HG03175 (cell line): ENCODE data around the gene KLHL30.
"Not testable (repeated sequence)": the region's sequence is repeated elsewhere in the genome, so short reads cannot be mapped to it uniquely, and the experiment has no call there.

Experiments
- ATAC-seq: cut with Tn5 transposase; IDR thresholded peaks from one replicate; pipeline ENCODE4 v1.9.1; 2021; ENCODE audit warnings: mild to moderate bottlenecking, moderate library complexity; ENCODE audit not compliant: unreplicated experiment

Gene KLHL30

DNA sequence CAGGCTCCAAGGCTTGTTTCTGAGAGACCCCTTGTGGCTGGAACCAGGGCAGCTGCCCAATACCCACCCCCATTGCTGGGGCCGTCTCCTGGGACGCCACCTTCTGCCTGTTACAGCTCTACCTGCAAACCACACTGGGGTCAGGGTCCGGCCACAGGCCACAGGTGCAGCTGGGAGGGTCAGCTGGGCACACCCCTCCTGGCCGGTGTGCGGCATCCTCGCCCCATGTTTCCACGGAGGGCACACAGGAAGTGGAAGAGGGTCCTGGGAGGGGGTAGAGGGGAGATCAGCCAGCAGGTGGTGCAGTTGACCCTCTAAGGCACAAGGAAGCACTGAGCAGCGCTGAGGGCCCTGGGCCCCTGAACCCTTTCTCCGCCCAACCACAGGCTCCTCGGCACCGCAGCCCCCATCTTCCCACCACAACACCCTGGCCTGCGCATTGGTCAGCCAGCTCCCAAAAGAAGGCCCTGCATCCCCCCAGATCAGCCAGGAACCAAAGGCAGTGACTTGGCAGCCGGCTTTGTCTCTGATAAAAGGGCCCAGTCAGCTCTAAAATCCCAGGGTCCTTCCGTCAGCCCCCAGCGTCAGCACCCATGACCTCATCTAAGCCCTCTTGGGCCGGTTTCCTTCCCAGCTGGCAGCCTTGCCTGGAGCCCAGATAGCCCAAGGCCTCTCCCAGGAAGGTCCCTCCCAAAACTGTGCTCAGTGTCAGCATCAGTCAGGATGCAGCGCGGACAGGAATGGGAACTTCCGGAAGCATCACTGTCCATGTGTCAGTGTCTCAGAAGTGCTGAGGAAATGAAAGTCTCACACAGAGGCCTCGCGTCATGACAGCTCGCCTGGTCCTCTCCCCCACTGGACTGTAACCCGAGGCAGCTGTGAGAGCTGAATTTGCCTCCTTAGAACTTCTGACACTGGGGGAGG is 22.0 kb downstream of the KLHL30 start:
- no peak for ATAC-seq

DNA sequence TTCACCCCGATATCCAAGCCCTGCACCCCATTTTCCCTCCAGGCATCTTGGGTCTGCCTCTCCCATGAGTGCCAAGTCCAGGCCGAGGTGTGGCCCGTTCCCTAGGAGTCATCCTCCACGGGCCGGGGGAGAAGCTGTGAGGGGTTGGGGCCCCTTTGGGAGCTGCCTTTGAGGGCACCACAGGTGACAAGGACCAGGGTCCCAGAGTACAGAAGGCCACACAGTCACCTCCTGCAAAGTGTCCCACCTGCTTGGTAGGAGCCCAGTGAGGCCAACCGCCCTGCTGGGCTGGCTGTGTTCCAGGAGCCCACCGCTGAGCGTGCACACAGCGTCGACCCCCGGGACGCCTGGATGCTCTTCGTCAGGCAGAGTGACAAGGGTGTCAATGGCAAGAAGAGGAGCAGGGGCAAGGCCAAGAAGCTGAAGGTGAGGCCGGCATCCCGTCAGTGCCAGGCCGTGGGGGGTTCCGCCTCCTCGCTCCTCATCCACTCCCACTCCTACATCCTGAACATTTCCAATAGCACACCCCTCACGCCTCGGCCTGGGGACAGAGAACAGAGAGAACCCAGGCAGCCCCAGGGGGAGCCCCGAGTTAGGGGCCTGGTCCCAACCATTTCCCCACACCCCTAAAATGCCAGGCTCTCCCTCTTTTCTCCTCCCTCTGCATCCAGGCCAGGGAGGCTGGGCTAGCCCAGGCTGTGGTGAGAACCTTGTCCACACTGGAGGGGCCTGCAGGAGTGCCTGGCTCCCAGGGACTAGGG is 23.0 kb downstream of the KLHL30 start:
- ATAC-seq: no peak

GRCh38 chr2:238162251-238162845 is 23.9 kb downstream of the KLHL30 start:
- no peak for ATAC-seq

DNA sequence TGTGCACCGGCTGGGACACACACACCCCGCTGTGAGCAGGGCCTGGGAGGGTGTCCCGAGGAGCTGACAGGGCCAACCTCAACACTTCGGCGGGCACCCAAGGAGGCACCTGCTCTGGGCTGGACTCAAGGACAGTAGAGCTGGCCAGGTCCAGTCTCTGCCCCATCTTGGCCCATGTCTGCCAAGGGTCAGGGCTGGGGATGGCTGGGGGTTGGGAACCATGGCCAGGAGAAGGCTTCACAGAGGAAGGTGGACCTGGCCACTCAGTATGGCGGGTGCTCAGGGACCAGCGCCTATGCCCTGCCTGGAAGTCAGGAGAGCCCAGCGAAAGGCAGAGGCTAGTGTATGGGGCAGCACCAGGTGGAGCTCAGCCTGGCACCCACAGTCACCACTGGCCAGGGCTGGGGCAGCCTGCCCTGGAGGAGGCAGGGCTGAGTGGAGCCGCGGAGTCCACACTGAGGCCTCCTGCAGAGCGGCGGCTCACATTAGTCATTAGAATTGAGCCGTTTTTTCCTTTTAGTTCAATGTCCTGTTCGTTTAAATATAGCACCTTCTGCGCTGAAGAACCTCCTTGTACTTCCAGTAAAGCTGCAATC is 24.5 kb downstream of the KLHL30 start:
- no peak for ATAC-seq

- no peak for ATAC-seq
Measured at GRCh38 chr2:238163481-238164198, 25.2 kb downstream of the KLHL30 start.

DNA sequence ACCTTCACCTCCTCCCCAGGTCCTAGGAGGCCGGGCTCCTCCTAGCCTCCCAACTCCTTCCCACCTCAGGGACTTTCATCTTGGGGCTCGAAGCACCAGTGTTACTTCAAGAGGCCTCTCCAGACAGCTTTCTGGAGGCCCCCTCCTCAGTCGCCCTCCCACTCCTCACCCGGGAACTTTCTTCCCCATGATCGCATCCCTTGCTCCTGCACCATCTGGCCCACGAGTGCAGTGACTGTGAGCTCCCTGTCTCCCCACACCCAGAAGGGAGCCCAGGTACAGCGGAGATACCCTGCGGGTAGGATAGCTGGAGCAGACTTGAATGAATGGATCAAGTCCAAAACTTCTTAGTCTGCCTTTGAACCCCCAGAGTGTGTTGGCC is 26.4 kb downstream of the KLHL30 start:
- no peak for ATAC-seq

DNA sequence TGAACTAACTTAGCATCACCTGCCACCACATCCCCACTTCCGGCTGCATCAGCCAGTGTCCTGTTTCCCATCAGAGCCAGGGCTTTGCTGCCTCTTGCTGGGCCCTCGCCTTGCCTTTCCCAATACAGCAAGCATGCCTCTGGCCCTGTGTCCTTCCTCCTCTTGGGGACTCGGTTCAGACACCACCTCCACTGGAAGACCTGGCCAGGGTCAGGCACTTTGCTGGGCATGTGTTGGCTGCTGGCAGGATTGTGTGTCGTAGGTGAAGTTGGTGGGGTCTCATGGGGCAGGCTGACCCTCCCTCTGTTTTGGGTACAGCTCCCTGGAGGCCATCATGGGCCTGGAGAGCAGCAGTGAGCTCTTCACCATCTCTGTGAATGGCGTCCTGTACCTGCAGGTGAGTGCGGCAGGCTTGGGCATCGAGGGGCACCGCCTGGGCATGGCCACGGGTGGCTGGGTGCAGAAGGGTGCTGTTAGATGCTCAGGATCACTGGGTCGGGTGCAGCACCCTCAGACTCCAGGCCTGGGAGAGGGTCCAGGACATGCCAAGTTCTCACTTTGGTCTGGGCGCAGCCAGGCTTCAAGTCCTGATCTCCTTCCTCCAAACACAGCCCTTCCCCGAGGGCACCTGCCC is 26.9 kb downstream of the KLHL30 start:
- no peak for ATAC-seq

- no peak for ATAC-seq
Measured at GRCh38 chr2:238166391-238167343, 28.2 kb downstream of the KLHL30 start.

DNA sequence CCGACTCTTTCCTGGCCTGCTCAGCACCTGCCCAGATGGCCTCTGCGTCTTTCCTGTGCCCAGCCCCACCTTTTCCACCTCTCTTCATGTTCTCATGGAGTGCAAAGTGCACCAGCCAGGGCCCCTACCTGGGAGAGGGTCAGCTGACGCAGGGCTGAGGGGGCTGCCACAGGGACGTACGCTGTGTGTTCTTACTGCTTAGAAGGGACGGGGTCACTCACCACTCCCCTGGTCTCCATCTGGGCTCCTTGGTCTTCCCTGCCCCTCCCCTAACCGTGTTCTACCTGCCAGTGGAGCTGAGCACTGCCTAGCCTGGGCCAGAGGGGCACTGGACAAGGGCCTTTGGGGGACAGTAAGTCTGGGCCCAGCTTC is 28.9 kb downstream of the KLHL30 start:
- ATAC-seq: no peak

DNA sequence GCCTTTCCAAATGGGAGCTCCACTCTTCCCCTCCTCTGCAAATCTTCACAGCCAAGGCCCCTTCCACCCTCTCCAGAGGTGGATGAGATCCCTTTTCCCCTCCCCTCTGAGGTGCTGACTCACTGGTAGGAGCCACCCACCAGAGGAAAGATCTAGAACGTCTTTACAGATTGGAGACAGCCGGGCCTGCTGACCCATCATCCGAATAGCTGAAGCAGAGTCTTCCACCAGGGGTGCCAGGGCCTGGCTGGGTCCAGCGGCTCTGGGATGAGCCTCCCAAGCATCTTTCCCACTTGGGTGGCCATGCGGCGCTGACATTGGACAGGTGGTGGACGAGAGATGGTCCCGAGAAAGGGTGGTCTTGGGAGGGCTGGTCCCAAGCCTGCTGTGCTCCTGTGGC is 29.3 kb downstream of the KLHL30 start:
- no peak for ATAC-seq

GRCh38 chr2:238168196-238169047 is 30.0 kb downstream of the KLHL30 start:
- no peak for ATAC-seq

GRCh38 chr2:238169048-238169707 is 30.7 kb downstream of the KLHL30 start:
- ATAC-seq: no peak

- ATAC-seq: no peak
Measured at GRCh38 chr2:238169708-238170251, 31.3 kb downstream of the KLHL30 start.

GRCh38 chr2:238170386-238171071 is 32.1 kb downstream of the KLHL30 start:
- no peak for ATAC-seq

- not testable (repeated sequence) for ATAC-seq
Measured at GRCh38 chr2:238171072-238171431, 32.6 kb downstream of the KLHL30 start.

DNA sequence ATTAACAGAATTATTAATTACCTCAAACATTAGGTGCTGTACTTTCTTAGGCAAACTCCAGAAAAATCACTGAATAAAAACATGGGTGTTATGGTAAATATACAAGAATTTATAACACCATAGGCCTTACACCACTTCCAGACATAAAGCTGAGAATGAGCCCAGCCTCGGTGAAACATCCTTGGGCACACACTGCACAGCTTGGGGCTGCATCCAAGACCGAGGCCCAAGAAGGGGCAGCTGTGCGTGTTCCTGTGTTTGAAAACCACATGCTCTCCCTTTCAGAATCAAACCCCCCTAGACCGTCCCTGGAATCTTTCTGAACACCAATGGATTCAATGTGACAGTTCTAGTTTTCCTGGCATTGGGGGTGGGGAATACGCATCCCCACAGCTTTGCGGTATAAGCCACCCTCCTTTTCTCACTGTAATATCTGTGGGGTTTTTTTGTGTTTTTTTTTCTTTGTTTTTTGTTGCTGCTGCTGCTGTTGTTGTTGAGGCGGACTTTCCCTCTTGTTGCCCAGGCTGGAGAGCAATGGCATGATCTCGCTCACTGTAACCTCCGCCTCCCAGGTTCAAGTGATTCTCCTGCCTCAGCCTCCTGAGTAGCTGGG is 33.2 kb downstream of the KLHL30 start:
- ATAC-seq: no peak
